Measurements from ENCODE around the gene ACTN2. TPM values are rescaled to one million over a fixed set of nuclear protein-coding genes. Genes with fewer than 3 reads are reported as not detected.

ACTN2 gene
- polyA plus RNA-seq, 1 experiment: not detected

GRCh38 chr1:236809148-236809547, 122.8 kb downstream of the ACTN2 start:
- H3K36me3 ChIP-seq (ENCODE audit: control insufficient read depth, insufficient read depth, low read length): no peaks in the 10 kb centered on the region; the same call in 1 of the 2 replicates
- ChIA-PET POLR2A (no interaction called here), CTCF (interaction anchor here (1.3 kb wide), 1 partner anchor 50 kb away, joined by 7 read pairs; no protein-coding TSS in a partner anchor)
- H3K4me3 ChIP-seq (ENCODE audit: low read depth, low read length): no peak overlapping the region
- DNase-seq (ENCODE audit: low read depth): no peak
- no peak for TF ChIP-seq CTCF (IDR thresholded peaks at IDR 0.05; ENCODE audit: insufficient read depth, low read depth, low read length)
- no peaks in the 10 kb centered on the region for H3K27me3 ChIP-seq (ENCODE audit: control insufficient read depth, insufficient read depth, low read length)

GRCh38 chr1:236810018-236810417, 123.7 kb downstream of the ACTN2 start:
- Histone ChIP-seq H3K4me3 (ENCODE audit: low read depth, low read length) (no peak overlapping the region), H3K27me3 (ENCODE audit: control insufficient read depth, insufficient read depth, low read length) (no peaks in the 10 kb centered on the region), H3K36me3 (ENCODE audit: control insufficient read depth, insufficient read depth, low read length) (no peaks in the 10 kb centered on the region; the same call in 1 of the 2 replicates)
- ChIA-PET POLR2A (no interaction called here), CTCF (interaction anchor here (1.3 kb wide), 1 partner anchor 51 kb away, joined by 7 read pairs; no protein-coding TSS in a partner anchor)
- DNase-seq (ENCODE audit: low read depth): no peak
- TF ChIP-seq CTCF (IDR thresholded peaks at IDR 0.05; ENCODE audit: insufficient read depth, low read depth, low read length): no peak

GRCh38 chr1:236812334-236813030, 126.2 kb downstream of the ACTN2 start:
- POLR2A ChIA-PET: no interaction called here
- DNase-seq (ENCODE audit: low read depth): no peak
- H3K27me3 ChIP-seq (ENCODE audit: control insufficient read depth, insufficient read depth, low read length): no peaks in the 10 kb centered on the region
- H3K36me3 ChIP-seq (ENCODE audit: control insufficient read depth, insufficient read depth, low read length): no peaks in the 10 kb centered on the region; the same call in 1 of the 2 replicates
- CTCF ChIA-PET: no interaction called here
- TF ChIP-seq CTCF (IDR thresholded peaks at IDR 0.05; ENCODE audit: insufficient read depth, low read depth, low read length): no peak
- no peak overlapping the region for H3K4me3 ChIP-seq (ENCODE audit: low read depth, low read length)

Other genes with a start within 250 kb of the ACTN2 start
- gene LGALS8, start 162.5 kb upstream of the ACTN2 start, polyA plus RNA-seq (2011; rRNA removed): 50.6 and 72.4 TPM in 2 replicates
- gene HEATR1, start 82.0 kb upstream of the ACTN2 start, polyA plus RNA-seq (2011; rRNA removed): 11.4 and 19.7 TPM in 2 replicates
- gene MTR, start 108.8 kb downstream of the ACTN2 start, polyA plus RNA-seq (2011; rRNA removed): 5.3 and 10.5 TPM in 2 replicates